HCT116 (cell line): ENCODE measurements around the gene KCND2. TPM values are rescaled to one million over a fixed set of nuclear protein-coding genes. Genes with fewer than 3 reads are reported as not detected.

Experiments used
- ATAC-seq: fragments of 200-7000 bp; cut with Tn5 transposase; 2 replicates; pipeline ENCODE4 v1.9.1; 2020; ENCODE audit warnings: mild to moderate bottlenecking, moderate library complexity
- BruUV-seq: library from RNA; stranded (reverse); fragments of 400-500 nt; replicated peaks from 2 replicates; lab custom pipeline; 2021; lab: Mats Ljungman, UMichigan
- CTCF ChIA-PET: fragments of 300-600 bp; sonication (Branson Sonifier 250); formaldehyde crosslinking; loops from one replicate; lab custom pipeline; 2021; ENCODE audit warnings: antibody characterized with exemption; lab: Charles Lee
- POLR2A ChIA-PET: fragments of 300-600, 350-600 bp; sonication (Branson Sonifier 250); formaldehyde crosslinking; loops from one replicate; lab custom pipeline; 2021; ENCODE audit warnings: antibody characterized with exemption; lab: Charles Lee
- RAD21 ChIA-PET, 2 experiments: fragments of 300-600 bp; sonication (Branson Sonifier 250); formaldehyde crosslinking; loops; one replicate each; lab custom pipeline; 2023; ENCODE audit warnings: low total read pairs in 2 of 2; ENCODE audit not compliant: uncharacterized antibody in 2 of 2, unreplicated experiment in 2 of 2, low non-redundant PET in 1 of 2; lab: Charles Lee
- DNase-seq: peaks from one replicate; pipeline ENCODE4 v3.0.0-alpha.2; 2010; ENCODE audit warnings: low read depth, low spot score
- H2AFZ ChIP-seq: fragments of 200-600 bp; shearing (Covaris generic), sonication (generic); 2 replicates; pipeline ENCODE4 v1.6.1; 2017; ENCODE audit warnings: low read depth, mixed run types, mixed read lengths, antibody characterized with exemption, low read length; ENCODE audit not compliant: poor library complexity, severe bottlenecking
- H3K27ac ChIP-seq: 2 replicates; pipeline ENCODE4 v1.5.1; 2012; ENCODE audit warnings: low read depth, low read length
- H3K27me3 ChIP-seq: fragments of 200-600 bp; sonication (generic); 2 replicates; pipeline ENCODE4 v1.6.1; 2016; ENCODE audit warnings: mixed run types, low read length, mixed read lengths; ENCODE audit not compliant: insufficient read depth
- H3K36me3 ChIP-seq, 2 experiments: fragments of 200-500 bp in 1 of 2; fragments of 200-600 bp in 1 of 2; sonication (Bioruptor generic) in 1 of 2; sonication (generic) in 1 of 2; 2 replicates each; pipeline versions ENCODE4 v1.5.1 to v1.6.1; 2014 to 2016; ENCODE audit warnings: low read length in 2 of 2, inconsistent platforms in 1 of 2, mixed read lengths in 1 of 2, mixed run types in 1 of 2; ENCODE audit not compliant: insufficient read depth in 2 of 2, control insufficient read depth in 1 of 2
- H3K4me1 ChIP-seq, 2 experiments: fragments of 200-600 bp in 1 of 2; sonication (generic) in 1 of 2; 2 replicates each; pipeline versions ENCODE4 v1.5.1 to v1.6.1; 2012 to 2017; ENCODE audit warnings: low read length in 2 of 2, inconsistent platforms in 1 of 2, mild to moderate bottlenecking in 1 of 2, mixed read lengths in 1 of 2, mixed run types in 1 of 2, moderate library complexity in 1 of 2; ENCODE audit not compliant: insufficient read depth in 2 of 2, control insufficient read depth in 1 of 2
- H3K4me2 ChIP-seq: fragments of 200-600 bp; sonication (generic); 2 replicates; pipeline ENCODE4 v1.6.1; 2017; ENCODE audit warnings: mixed run types, low read length, mixed read lengths
- H3K4me3 ChIP-seq, 2 experiments: fragments of 200-600 bp in 1 of 2; sonication (generic) in 1 of 2; replicated peaks in 1 of 2; 2 replicates each; pipeline ENCODE4 v1.5.1; 2011 to 2016; ENCODE audit warnings: low read length in 2 of 2, control low read depth in 1 of 2, low read depth in 1 of 2, mild to moderate bottlenecking in 1 of 2, mixed read lengths in 1 of 2, mixed run types in 1 of 2
- H3K79me2 ChIP-seq: fragments of 200-600 bp; sonication (generic); 2 replicates; pipeline ENCODE4 v1.6.1; 2017; ENCODE audit warnings: mild to moderate bottlenecking, mixed run types, low read length, moderate library complexity, mixed read lengths; ENCODE audit not compliant: insufficient read depth
- H3K9ac ChIP-seq: fragments of 200-600 bp; sonication (generic); 2 replicates; pipeline ENCODE4 v1.6.1; 2016; ENCODE audit warnings: low read length, mixed read lengths
- H3K9me2 ChIP-seq: fragments of 200-600 bp; sonication (generic), shearing (Covaris generic); 2 replicates; pipeline ENCODE4 v1.6.1; 2017; ENCODE audit warnings: mixed run types, mild to moderate bottlenecking, moderate library complexity; ENCODE audit not compliant: insufficient read depth
- H3K9me3 ChIP-seq, 2 experiments: fragments of 200-500 bp in 1 of 2; fragments of 200-600 bp in 1 of 2; sonication (Bioruptor generic) in 1 of 2; sonication (generic) in 1 of 2; 2 replicates each; pipeline ENCODE4 v1.6.1; 2014 to 2017; ENCODE audit warnings: low read length in 2 of 2, mixed read lengths in 2 of 2, inconsistent platforms in 1 of 2, low read depth in 1 of 2, mild to moderate bottlenecking in 1 of 2, mixed run types in 1 of 2, moderate library complexity in 1 of 2; ENCODE audit not compliant: control insufficient read depth in 1 of 2, insufficient read depth in 1 of 2
- H4K20me1 ChIP-seq: fragments of 200-600 bp; sonication (generic), shearing (Covaris generic); 2 replicates; pipeline ENCODE4 v1.6.1; 2017; ENCODE audit warnings: mixed run types, mild to moderate bottlenecking, moderate library complexity; ENCODE audit not compliant: insufficient read depth
- CBX3 ChIP-seq: IDR thresholded peaks from 2 replicates; pipeline ENCODE4 v1.6.1; 2012; ENCODE audit warnings: low read depth
- CEBPB ChIP-seq: IDR thresholded peaks from 2 replicates; pipeline ENCODE4 v1.6.1; 2012; ENCODE audit warnings: low read depth
- EGR1 ChIP-seq: IDR thresholded peaks from 2 replicates; pipeline ENCODE4 v1.6.1; 2012; ENCODE audit warnings: low read depth
- EZH2 ChIP-seq: fragments of 200-600 bp; sonication (generic); IDR thresholded peaks from 2 replicates; pipeline ENCODE4 v1.6.1; 2017; ENCODE audit warnings: antibody characterized with exemption, mixed run types
- EZH2phosphoT487 ChIP-seq: fragments of 200-600 bp; IDR thresholded peaks from 2 replicates; pipeline ENCODE4 v1.6.1; 2018; ENCODE audit warnings: antibody characterized with exemption, borderline replicate concordance
- FOSL1 ChIP-seq: IDR thresholded peaks from 2 replicates; pipeline ENCODE4 v1.6.1; 2012; ENCODE audit warnings: low read depth
- JUND ChIP-seq: IDR thresholded peaks from 2 replicates; pipeline ENCODE4 v1.6.1; 2012
- POLR2AphosphoS5 ChIP-seq: IDR thresholded peaks from 2 replicates; pipeline ENCODE4 v1.6.1; 2011; ENCODE audit warnings: mild to moderate bottlenecking, low read depth, low read length, moderate library complexity
- RAD21 ChIP-seq: IDR thresholded peaks from 2 replicates; pipeline ENCODE4 v1.6.1; 2012; ENCODE audit warnings: low read depth, mild to moderate bottlenecking
- SP1 ChIP-seq: IDR thresholded peaks from 2 replicates; pipeline ENCODE4 v1.6.1; 2012; ENCODE audit warnings: low read depth
- YY1 ChIP-seq: IDR thresholded peaks from 2 replicates; pipeline ENCODE4 v1.6.1; 2011; ENCODE audit warnings: low read length, low read depth, moderate library complexity, mild to moderate bottlenecking; ENCODE audit not compliant: insufficient replicate concordance; ENCODE audit errors: extremely low read depth
- ZFX ChIP-seq: fragments of 450-650 bp; IDR thresholded peaks from 2 replicates; pipeline ENCODE4 v1.6.1; 2017
- ZNF274 ChIP-seq: fragments of 200-500 bp; sonication (Bioruptor generic); IDR thresholded peaks from 2 replicates; pipeline ENCODE4 v1.6.1; 2014; ENCODE audit warnings: mild to moderate bottlenecking, low read depth, low read length, inconsistent platforms
- intact Hi-C: fragments of 100-400 bp; cut with micrococcal nuclease; formaldehyde crosslinking; loops from 2 replicates; pipeline ENCODE4 v1.10.0; 2022
- total RNA-seq: library from RNA; stranded (reverse); gene quantifications from one replicate; pipeline ENCODE4 v1.2.1, GENCODE V29; 2021; ENCODE audit not compliant: unreplicated experiment
- TF ChIP-seq, protein P1 (sequence below): IDR thresholded peaks from 2 replicates; pipeline ENCODE4 v1.6.1; 2012
- TF ChIP-seq, protein P2 (sequence below): IDR thresholded peaks from 2 replicates; pipeline ENCODE4 v1.6.1; 2012

Gene KCND2
- total RNA-seq, 1 experiment from 2014 or later: 0.05 TPM

DNA sequence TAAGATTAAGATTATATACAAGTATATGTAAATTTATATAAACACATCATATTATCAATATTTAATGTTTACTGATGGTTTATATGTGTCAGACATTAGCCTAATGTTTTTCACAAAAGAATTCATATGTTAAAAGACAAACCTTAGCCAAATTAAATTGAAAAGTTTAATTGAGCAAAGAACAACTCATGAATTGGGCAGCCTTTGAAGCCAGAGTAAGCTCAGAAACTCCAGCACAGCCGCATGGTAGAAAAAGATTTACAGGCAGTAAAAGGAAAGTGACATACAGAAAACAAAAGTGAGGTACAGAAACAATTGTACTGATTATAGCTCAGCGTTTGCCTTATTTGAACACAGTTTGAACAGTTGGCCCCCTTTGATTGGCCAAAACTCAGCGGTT lies 460.9 kb downstream of the KCND2 start:
- ATAC-seq: no peak
- H3K9ac ChIP-seq: no peak overlapping the region
- H4K20me1 ChIP-seq: no peaks in the 10 kb centered on the region
- TF ChIP-seq EZH2 (no peak), RAD21 (no peak), FOSL1 (no peak), EZH2phosphoT487 (no peak), JUND (no peak), ZNF274 (no peak), CEBPB (no peak), EGR1 (no peak), CBX3 (no peak), YY1 (no peak)
- TF ChIP-seq, protein P1, sequence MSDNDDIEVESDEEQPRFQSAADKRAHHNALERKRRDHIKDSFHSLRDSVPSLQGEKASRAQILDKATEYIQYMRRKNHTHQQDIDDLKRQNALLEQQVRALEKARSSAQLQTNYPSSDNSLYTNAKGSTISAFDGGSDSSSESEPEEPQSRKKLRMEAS: no peak
- TF ChIP-seq, all 23 proteins: peak for 0
- CTCF ChIA-PET: interaction anchor here (1.6 kb wide), 1 partner anchor 9 kb away, joined by 4 read pairs; no protein-coding TSS in a partner anchor
- RAD21 ChIA-PET: no interaction called here
- POLR2A ChIA-PET: no interaction called here
- no peaks in the 10 kb centered on the region for H3K36me3 ChIP-seq
- no peaks in the 10 kb centered on the region for H3K27me3 ChIP-seq
- H3K9me2 ChIP-seq: no peaks in the 10 kb centered on the region
- intact Hi-C loops: no loop called here
- no peak overlapping the region for H3K4me2 ChIP-seq
- BruUV-seq: no TSS peak
- H3K27ac ChIP-seq: no peak overlapping the region
- no peak for DNase-seq
- peaks cover 0 to 5% of the 10 kb centered on the region in 2 experiments; a peak in 2 of 4 replicates for H3K4me1 ChIP-seq
- H3K79me2 ChIP-seq: no peaks in the 10 kb centered on the region
- H2AFZ ChIP-seq: no peak overlapping the region
- H3K4me3 ChIP-seq: no peak overlapping the region
- H3K9me3 ChIP-seq: no peaks in the 10 kb centered on the region

DNA sequence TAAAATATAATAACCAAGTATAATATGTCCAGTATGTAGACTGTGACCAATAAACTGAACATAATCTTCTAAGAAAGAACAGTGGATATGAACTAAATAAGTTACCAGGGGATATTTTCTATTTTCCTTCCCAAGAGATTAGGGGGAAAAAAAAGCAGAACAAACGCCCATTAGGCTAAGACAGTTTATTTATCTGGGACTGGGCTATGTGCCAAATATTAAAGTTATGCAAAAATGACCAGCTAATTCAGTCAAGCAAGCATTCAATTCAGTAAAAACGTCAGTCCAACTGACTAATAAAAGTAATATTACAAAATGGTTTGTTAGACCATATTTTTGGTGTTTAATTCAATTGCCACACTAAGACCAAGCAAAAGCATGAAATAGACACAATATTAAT lies 462.8 kb downstream of the KCND2 start:
- H3K4me2 ChIP-seq: no peak overlapping the region
- DNase-seq (no peak), ATAC-seq (no peak)
- no peaks in the 10 kb centered on the region for H3K9me2 ChIP-seq
- no peaks in the 10 kb centered on the region for H3K79me2 ChIP-seq
- intact Hi-C loops: no loop called here
- no peaks in the 10 kb centered on the region for H3K27me3 ChIP-seq
- peaks cover 0 to 5% of the 10 kb centered on the region in 2 experiments; a peak in 2 of 4 replicates for H3K4me1 ChIP-seq
- no peaks in the 10 kb centered on the region for H4K20me1 ChIP-seq
- H2AFZ ChIP-seq: no peak overlapping the region
- H3K36me3 ChIP-seq: no peaks in the 10 kb centered on the region
- no peak for TF ChIP-seq ZFX
- no peak for TF ChIP-seq ZNF274
- TF ChIP-seq EZH2phosphoT487: no peak
- TF ChIP-seq EZH2: no peak
- TF ChIP-seq, protein P1: no peak
- no peak for TF ChIP-seq YY1
- TF ChIP-seq JUND: no peak
- no peak for TF ChIP-seq EGR1
- no peak for TF ChIP-seq CBX3
- TF ChIP-seq, protein P2, sequence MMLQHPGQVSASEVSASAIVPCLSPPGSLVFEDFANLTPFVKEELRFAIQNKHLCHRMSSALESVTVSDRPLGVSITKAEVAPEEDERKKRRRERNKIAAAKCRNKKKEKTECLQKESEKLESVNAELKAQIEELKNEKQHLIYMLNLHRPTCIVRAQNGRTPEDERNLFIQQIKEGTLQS: no peak
- TF ChIP-seq POLR2AphosphoS5: no peak
- TF ChIP-seq SP1: no peak
- no peak for TF ChIP-seq CEBPB
- no peak for TF ChIP-seq RAD21
- H3K9ac ChIP-seq: no peak overlapping the region
- H3K4me3 ChIP-seq: no peak overlapping the region
- H3K27ac ChIP-seq: no peak overlapping the region
- no peaks in the 10 kb centered on the region for H3K9me3 ChIP-seq
- RAD21 ChIA-PET: no interaction called here
- CTCF ChIA-PET: no interaction called here
- no TSS peak for BruUV-seq
- POLR2A ChIA-PET: no interaction called here
